NCI-H2171 treated with DMSO at 0.1 percent for 48 hours (cell line): Measurements from ENCODE around the gene WIPI1.
"Not testable (repeated sequence)": the region's sequence is repeated elsewhere in the genome, so short reads cannot be mapped to it uniquely, and the experiment has no call there.

Source experiments
- DNase-seq: peaks from one replicate; lab custom pipeline; 2025; lab: John Stamatoyannopoulos, UW

Gene WIPI1

DNA sequence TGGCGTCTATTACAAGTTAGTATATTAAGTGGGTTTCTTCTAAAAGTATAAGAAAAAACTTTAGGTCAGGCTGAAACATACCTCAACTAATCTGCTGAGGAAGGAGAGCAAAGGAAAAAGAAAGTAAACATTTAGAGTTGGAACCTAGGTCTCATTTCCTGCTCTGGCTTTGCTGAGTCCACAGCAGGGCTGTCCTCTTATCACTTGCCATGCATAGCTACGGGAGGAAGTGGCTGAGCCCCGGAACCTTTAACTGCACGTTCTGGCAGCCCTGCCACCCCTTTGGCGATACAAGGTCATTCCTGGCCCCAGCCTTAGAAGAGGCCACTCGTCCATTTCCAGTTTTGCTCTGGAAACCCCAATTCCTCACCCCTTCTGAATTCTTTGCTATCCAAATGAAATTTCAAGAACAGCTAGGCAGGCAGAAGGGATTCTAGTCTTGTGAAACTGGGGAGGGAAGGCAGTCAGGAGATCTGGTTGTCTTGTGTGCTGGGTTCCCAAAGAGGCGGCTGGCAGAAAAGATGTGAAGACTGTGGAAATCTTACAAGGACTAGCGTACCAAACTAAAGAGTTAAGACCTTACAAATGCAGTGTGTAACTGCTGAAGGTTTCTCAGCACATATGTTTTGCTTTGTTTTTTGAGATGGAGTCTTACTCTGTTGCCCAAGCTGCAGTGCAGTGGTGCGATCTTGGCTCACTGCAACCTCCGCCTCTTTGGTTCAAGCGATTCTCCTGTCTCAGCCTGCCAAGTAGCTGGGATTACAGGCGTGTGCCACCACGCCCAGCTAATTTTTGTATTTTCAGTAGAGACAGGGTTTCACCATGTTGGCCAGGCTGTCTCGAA is 19.1 kb downstream of the WIPI1 start:
- DNase-seq: no peak

DNA sequence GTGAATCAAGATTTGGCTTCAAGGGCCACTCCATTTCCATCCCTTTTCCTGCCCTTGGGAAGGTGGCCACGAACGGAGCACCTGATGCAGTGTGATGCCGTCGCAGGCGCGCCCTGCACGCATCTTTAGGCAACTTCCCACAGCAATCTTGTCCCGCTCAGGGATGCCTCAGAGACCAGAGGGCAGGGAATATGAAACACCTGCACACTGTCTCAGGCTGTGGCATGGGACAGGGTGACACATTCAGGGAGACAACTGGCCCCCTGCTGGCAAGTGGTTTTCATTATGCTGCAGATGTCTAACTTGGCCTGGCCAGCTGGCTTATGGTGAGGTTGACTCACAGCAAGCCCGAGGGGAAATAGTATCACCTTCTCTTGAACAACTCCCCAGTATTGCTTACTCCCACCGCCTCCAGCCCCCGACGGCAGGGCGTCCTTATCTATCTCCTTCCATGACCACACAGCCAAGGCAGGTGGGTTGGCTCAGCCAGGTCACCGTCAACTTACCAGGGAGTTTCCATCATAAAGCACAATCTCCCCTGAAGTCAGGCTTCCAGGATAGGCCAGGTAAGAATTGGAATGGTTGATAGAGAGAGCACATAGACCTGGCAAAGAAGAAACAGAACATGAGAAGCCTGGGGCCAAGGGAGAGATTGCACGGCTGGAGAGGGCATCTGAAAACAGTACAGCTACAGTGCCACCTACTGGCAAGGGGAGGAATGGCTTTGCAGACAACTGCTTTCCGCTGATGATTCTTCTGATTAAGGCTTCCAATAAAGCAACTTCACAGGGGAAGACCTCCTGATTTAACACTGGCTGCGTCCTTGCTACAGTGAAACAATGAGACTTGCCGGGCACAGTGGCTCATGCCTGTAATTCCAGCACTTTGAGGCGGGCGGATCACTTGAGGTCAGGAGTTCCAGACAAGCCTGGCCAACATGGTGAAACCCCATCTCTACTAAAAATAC is 21.1 kb downstream of the WIPI1 start:
- DNase-seq: peak; percentile 86

DNA sequence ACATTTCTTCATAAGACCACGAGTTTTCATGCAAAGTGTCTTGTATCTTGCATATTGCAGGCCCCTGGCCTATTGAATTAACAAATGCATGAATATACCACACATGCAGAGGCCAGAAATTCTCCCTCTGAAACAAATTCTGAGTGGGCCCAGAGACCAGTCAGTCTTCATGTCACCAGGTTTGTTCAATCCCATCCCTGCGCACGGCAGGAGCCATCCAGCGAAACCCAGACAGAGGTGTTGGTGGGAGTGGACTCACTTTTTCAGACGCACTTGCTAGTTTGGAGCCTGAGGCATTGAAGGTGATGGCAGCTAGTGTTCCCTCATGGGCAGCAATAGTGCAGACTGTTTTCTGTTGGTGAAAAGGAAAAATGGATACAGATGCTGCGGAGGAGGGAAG is 21.9 kb downstream of the WIPI1 start:
- no peak for DNase-seq

DNA sequence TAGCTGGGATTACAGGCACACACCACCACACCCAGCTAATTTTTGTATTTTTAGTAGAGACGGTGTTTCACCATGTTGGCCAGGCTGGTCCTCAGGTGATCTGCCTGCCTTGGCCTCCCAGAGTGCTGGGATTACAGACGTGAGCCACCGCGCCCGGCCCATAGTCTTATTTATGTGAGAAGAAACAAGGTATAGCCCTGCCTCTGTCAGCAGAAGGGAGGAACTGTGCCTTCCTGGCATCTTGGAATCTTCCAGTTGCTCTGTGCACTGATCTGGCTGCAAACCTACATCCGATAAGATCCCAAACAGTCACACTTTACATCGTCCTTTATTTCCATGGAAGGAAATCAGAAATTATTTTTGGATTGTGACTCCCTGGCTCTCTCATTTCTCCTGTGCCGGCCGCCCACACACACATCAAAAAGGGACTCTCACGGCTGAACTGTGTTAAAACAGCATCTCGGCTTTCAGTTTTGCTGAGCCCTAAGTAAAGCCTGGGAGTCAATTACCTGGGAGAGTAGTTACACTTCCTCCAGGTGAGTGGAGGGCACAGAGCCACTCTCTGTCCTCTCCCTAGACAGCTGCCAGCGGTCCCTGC is 23.3 kb downstream of the WIPI1 start:
- no peak for DNase-seq

DNA sequence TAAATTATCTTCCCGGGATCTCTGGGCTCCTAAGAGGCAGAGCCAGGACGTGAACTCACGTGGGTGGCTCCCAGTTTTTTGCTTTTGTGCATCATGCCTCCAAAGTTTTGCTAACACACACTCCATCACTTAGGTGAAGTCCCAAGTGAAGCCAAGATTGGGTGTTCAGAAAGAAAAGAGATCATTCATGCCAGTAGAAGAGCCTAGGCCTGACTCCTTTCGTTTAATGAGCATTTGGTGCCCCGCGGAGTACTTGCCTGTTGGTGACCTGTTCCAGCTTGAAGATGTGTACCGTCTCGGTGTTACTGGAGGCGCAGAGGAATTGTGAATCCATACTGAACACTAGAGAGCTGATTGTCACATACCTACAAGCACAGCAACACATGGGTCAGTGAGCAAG is 24.1 kb downstream of the WIPI1 start:
- no peak for DNase-seq

DNA sequence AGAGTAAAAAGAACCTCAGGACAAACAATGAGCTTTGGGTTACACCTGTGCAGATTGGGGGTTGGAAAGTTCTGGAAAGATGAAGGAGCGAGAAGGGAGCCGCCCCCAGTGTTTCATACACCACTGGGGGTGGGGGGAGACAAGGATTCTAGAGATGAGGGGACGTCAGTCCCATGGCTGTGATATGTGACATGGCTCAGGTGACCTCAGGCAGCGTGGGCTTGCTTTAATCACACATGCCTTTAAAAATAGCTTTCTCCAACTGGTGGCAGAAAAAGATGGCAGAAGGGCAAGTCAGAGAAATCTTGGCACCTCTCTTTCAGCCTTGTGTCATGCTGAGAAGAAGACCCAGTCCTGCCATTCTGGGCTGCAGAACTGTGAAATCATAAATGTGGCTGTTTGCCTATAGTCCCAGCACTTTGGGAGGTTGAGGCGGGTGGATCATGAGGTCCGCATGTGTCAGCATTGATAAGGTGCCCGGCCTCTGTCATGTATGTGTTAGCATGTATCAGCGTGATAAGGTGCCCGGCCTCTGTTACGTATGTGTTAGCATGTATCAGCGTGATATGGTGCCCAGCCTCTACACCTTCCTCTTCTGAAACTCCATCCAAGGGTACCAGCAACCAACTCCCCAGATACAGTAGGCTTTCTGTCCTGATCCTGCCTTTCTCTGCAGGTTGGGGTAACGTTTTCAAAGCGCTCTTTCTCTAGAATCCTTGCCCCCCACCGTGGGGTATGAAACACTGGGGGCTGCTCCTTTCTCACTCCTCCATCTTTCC is 25.0 kb downstream of the WIPI1 start:
- DNase-seq: no peak

DNA sequence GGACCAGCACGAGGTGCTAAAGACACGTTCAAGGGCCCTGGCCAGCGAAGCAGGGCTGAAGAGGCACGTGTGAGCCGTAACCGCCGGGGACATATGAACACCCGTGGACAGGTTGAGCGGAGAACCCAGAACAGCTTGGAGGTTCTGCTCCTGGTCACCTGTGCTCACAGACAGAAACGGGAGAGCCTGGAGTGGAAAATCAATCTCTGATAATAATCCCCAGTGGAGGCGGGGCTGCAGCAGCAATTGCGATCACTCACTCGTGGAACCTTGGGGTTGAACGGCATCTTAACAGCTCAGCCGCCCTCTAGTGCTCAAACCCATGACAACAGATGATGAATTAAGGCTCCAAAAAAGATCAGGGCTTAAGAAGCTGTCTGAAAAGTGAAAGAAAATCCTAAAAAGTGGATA is 25.6 kb downstream of the WIPI1 start:
- DNase-seq: peak; percentile 25

DNA sequence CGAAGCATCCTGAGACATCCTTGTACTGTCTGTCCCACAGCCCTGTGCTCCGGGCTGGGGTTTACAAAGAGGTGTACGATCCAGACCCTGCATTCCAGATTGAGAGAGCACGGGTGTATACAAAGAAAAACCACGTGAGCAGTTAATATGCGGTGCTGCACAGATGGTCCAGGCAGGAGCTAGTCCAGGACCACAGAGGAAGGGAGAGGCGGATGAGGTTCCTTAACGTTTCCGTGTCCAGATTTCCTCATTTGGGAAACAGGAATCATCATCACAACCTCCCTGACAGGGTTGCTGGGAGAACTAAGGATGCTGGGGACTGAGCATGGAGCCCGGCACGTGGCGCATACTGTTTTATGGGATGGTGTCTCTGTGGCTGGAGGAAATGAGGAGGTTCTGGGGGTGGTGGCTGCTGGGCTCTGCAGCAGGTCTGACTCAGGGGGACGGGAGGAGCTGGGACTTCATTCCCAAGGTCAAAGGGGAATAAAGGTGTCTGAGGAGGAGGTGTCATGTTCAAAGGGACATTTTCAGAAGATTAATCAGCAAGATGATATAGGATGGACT is 26.2 kb downstream of the WIPI1 start:
- no peak for DNase-seq

DNA sequence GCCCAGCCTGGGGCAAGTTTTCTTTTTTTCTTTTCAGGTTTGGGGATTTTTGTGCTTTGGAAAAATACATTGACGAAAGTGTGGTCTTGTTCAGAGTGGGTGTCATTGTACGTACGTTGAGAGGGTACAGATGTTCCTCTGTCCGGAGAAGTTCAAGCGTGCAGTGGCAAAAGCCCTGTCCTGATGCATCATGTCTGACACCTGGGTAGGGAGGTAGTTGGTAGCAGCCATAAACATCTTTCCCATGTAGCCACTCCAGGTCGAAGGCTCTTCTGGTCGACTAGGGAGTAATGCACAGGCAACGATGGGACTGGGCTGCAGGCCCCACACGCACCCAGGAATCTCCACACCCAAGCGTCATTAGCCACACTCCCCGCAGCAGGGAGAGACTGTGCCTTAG is 27.4 kb downstream of the WIPI1 start:
- DNase-seq: no peak

DNA sequence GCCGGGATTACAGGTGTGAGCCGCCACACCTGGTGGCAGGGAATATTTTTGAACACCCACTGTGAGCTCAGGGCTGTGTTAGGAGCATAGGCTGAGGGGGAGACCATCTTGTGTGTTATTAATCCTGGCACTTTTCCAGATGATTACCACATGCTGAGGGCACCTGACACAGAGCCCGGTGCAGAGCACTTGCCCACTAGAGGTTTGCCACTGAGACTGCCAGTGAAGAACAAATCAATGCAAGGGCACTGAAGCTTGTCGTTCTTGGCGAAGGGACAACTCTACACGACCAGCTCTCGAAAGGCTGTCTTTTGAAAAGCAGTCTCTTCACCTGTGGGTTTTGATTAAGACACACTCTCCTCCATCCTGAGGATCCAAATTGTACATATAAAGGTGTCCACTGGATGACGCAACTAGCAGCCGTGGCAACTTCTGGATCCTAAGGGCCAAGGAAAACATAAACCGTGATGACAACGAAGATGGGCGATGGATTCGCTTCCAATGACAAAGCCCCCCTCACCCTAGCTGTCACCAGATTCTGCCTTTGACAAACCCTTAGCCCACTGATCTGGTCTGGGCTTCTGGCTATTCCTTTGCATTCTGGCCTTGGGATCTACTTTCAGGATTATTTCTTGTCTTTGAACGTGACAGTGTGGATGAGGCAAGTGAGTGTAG is 28.7 kb downstream of the WIPI1 start:
- peak; percentile 64 for DNase-seq

DNA sequence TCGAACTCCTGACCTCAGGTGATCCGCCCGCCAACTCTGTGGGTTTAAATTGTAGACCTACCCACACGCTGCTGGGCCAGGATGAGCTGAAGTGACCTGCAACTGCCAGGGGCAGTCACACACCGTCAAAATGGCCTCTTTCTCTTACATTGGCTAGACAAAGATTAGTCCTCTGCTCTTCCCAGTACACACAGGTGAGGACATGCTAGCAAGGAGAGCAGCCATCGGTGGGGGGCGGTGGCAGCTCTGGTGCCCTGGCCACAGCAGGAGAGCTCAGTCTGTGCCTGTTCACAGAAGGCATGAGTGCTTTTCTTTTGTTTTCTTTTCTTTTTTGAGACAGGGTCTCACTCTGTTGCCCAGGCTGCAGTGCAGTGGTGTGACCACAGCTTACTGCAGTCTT is 29.7 kb downstream of the WIPI1 start:
- no peak for DNase-seq

DNA sequence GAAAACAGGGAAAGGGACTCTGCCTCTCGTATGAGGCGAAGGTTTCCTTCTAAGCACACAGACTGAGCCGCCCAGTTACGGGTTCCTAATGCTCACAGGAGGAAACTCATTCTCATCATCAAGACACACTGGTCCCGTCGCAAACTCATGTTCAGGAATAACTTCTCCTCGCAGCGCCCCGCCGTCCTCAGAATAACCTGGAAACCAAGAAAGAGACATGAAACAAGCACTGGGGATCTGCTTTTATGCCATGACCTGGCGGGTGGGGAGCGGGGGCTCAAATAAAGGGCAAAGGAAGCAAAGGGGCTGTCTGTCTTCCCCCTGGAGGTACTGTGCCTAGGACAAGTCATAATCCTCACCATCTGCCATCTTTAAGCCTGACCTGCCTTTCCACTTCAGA is 31.3 kb downstream of the WIPI1 start:
- no peak for DNase-seq

DNA sequence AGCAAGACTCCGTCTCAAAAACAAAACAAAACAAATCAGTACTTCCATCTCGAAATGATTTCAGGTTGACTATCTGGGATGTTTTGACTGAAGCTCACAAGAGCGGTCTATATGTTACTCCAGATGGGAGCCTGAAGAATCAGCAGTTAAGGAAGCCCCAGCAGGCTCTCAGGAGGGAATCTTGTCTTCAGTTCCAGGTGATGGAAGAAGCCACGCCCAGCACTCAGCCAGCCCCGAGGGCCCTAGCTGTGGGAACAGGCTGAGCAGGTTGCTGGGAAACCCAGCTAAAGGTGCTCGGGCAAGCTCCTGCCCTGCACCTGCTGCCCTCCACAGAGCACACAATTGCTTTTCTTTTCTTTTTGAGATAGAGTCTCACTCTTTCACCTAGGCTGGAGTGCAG is 32.4 kb downstream of the WIPI1 start:
- peak; percentile 90 for DNase-seq

DNA sequence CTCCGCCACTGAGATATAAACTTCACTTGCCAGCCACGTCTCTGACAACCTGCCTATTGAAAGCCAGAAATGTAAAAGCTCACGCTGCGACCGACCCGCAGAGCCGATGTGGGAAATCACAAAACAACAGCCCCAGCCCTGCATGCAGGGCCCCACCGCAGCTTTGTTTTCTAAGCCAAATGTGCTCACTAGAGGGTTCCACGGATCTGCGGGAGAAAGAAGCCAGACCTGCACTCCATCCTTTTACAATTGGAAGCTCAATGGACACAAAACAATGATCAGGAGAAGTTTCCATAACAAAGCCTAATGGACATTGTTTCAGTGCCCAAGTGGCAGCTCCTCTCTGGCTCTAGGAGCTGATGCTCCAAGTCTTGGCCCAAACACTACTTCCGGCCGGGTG is 33.1 kb downstream of the WIPI1 start:
- no peak for DNase-seq

DNA sequence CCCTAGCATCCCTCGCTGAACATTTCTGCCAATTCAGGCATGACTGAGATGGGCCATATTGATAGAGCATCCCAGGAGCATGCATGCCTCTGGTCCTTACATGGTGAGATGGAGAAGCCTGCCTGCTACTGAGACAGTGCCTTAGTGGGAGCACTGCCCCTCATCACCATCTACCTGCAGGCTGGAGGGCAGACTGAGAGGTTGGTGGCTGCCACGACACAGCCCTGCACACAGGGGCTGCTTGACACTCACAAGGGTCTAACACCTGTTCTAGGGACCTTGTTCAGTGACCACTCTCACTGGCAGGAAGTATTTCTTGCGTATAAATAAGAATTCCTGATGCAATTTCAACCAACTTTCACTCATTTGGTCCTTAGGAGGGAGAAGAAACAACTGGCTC is 34.0 kb downstream of the WIPI1 start:
- DNase-seq: no peak

DNA sequence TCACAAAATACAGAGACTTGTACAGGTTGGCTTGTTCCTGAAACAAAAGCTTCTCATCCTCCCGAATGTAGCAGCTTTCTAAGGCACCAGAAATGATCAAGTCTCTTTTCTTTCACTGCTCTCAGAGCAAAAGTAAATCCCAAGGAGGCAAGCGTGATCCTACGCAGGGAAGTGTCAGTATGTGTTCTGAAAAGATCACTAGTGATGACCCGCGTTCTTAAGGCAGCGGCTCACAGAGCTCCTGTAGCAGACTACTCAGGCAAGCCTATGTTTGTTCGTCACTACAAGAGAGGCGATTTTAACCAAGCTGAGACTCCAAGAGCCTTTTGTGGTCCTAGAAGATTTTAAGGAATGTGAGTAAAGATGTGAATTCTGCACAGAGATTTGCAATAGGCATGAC is 34.5 kb downstream of the WIPI1 start:
- DNase-seq: no peak

DNA sequence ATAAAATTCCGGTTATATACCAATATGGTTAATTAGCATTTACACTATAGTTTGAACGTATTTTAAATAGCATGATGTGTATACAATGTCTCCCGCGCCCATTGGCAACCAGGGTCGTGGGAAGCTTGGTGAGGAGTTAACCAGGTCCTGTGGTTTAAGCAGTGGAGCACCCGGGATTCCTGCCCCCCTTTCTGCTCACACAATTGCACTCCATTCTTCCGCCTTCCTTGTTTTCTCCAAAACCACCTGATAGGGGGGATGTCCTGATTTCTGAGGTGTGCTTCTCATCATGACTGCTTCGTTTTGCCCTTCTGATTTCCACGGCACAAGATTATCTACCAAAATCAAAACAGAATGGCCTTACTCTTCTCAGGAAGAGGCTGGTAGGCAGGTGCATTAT is 35.8 kb downstream of the WIPI1 start:
- no peak for DNase-seq

DNA sequence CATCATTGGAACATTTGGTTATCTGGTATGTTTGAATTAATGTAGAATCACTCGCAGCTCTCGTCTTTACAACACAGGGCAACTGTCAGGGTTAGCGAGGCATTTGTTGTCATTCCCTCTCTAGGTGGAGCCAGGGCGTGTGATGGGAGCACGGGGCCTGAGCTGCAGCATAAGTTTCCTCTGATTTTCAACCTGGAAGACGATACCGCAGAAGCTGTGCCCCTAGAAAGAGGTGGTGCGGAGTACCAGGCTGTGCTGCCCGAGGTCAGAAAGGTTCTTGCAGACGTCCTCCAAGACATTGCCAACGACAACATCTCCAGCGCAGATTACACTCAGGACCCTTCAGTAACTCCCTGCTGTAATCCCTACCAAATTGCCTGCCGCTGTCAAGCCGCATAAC is 37.2 kb downstream of the WIPI1 start:
- no peak for DNase-seq

DNA sequence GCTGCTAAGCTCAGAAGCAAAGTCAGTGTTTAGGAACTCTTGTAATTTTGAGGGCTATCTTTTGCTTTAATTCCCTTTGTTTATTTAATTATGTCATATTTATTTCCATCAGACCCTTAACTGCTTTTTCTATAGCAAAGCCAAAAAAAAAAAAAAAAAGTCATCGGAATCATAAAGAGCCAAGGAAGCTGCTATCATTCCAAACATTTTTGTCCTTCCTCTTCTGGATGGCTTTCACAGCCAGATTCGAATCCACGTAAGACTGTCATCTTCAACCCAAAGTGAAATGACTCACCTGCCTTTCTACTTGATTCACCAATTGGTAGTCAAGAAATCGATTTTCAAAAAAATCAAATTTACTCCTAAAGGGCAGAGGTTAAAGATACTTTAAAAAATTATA is 38.4 kb downstream of the WIPI1 start:
- no peak for DNase-seq

DNA sequence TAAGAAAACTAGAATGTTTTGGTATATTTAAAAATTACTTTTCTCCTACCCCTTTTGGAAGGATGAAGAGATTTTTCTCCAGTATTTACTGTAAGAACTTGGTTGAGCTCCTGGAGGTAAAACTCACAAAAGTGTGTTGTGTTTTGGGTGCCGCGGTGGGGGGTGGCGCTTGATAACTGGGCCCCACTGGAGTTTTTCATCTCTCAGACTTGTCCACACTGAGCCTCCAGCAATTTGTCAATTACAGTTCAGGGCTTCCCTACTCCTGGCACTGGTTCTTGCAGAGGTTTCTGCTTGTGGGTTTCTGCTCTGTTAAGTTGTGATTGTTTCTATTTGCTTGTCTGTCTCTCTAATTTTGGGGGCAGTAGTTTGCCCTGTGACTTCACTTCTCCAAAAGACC is 40.0 kb downstream of the WIPI1 start:
- no peak for DNase-seq

DNA sequence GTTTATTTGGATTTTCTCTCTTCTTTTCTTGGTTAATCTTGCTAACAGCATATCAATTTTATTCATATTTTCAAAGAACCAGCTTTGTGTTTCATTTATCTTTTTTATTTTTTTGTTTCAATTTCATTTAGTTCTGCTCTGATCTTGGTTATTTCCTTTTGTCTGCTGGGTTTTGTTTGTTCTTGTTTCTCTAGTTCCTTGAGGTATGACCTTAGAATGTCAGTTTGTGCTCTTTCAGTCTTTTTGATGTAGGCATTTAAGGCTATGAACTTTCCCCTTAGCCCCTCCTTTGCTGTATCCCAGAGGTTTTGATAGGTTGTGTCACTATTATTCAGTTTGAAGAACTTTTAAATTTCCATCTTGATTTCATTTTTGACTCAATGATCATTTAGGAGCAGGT is 42.4 kb downstream of the WIPI1 start:
- DNase-seq: not testable (repeated sequence)
